HepG2 (cell line): ENCODE measurements around the gene POU6F1. TPM values are rescaled to one million over a fixed set of nuclear protein-coding genes. Genes with fewer than 3 reads are reported as not detected.

Source experiments
- GABPA ChIP-seq, 2 experiments: IDR thresholded peaks; 2 replicates each; pipeline ENCODE4 v1.6.1; 2011 to 2016; ENCODE audit warnings: low read depth in 2 of 2, low read length in 1 of 2, missing biosample characterization in 1 of 2, missing genetic modification characterization in 1 of 2
- KDM6A ChIP-seq: IDR thresholded peaks from 2 replicates; pipeline ENCODE4 v1.6.1; 2016; ENCODE audit warnings: low read depth
- MBNL3 ChIP-seq: fragments of 250-450 bp; sonication (Bioruptor Pico); conservative IDR thresholded peaks from 2 replicates; pipeline ENCODE4 v1.8.0; 2022; ENCODE audit warnings: mild to moderate bottlenecking, inconsistent platforms
- NKX3-1 ChIP-seq: sonication (generic); formaldehyde crosslinking; IDR thresholded peaks from 2 replicates; pipeline ENCODE4 v1.5.0; 2020; ENCODE audit warnings: missing genetic modification reagents
- REPIN1 ChIP-seq: sonication (generic); formaldehyde crosslinking; IDR thresholded peaks from 2 replicates; pipeline ENCODE4 v1.8.0; 2022; ENCODE audit warnings: missing genetic modification reagents, low read depth, mild to moderate bottlenecking, borderline replicate concordance
- SOX5 ChIP-seq: IDR thresholded peaks from 2 replicates; pipeline ENCODE4 v1.6.1; 2016; ENCODE audit warnings: borderline replicate concordance
- ZFAT ChIP-seq: sonication (generic); formaldehyde crosslinking; conservative IDR thresholded peaks from 2 replicates; pipeline ENCODE4 v1.8.1; 2023; ENCODE audit warnings: missing genetic modification reagents, inconsistent platforms
- ZNF292 ChIP-seq: sonication (generic); formaldehyde crosslinking; IDR thresholded peaks from 2 replicates; pipeline ENCODE4 v1.8.1; 2022; ENCODE audit warnings: mild to moderate bottlenecking, low read depth, missing genetic modification reagents, borderline replicate concordance
- ZNF577 ChIP-seq: sonication (generic); formaldehyde crosslinking; IDR thresholded peaks from 2 replicates; pipeline ENCODE4 v1.4.0; 2020; ENCODE audit warnings: mild to moderate bottlenecking, low read depth, missing genetic modification reagents, borderline replicate concordance
- ZNF616 ChIP-seq: sonication (generic); formaldehyde crosslinking; IDR thresholded peaks from 2 replicates; pipeline ENCODE4 v1.5.0; 2020; ENCODE audit warnings: low read depth, mild to moderate bottlenecking, missing genetic modification reagents
- ZNF781 ChIP-seq: sonication (generic); formaldehyde crosslinking; IDR thresholded peaks from 2 replicates; pipeline ENCODE4 v1.5.1; 2020; ENCODE audit warnings: borderline replicate concordance, mild to moderate bottlenecking, missing genetic modification reagents; ENCODE audit errors: not compliant biosample characterization
- polyA plus RNA-seq, 8 experiments: library from polyadenylated mRNA; depleted of rRNA in 3 of 8; stranded (reverse) in 7 of 8; unstranded in 1 of 8; fragments of >200 nt; fragmentation: Illumina TruSeq in 4 of 8; extraction: Trizol in 4 of 8; gene quantifications; 2 replicates each; pipeline versions ENCODE4 v1.2.1 to v1.2.3, GENCODE V29; 2011 to 2016; ENCODE audit warnings: low read depth in 4 of 8, missing spikeins in 1 of 8, mixed read lengths in 1 of 8; ENCODE audit not compliant: insufficient read depth in 1 of 8
- total RNA-seq, 5 experiments: library from RNA; depleted of rRNA; stranded (reverse); fragments of >200 nt; fragmentation: Illumina TruSeq; extraction: Trizol; gene quantifications; 2 replicates each; pipeline ENCODE4 v1.2.3, GENCODE V29; 2016; ENCODE audit warnings: low read depth in 1 of 5
- TF ChIP-seq, protein P1 (sequence below), 2 experiments: IDR thresholded peaks; 2 replicates each; pipeline ENCODE4 v1.6.1; 2011 to 2012; ENCODE audit warnings: low read length in 2 of 2, borderline replicate concordance in 1 of 2, low read depth in 1 of 2, mild to moderate bottlenecking in 1 of 2, moderate library complexity in 1 of 2
- TF ChIP-seq, protein P2 (sequence below): sonication (generic); formaldehyde crosslinking; IDR thresholded peaks from 2 replicates; pipeline ENCODE4 v1.8.1; 2023; ENCODE audit warnings: mild to moderate bottlenecking, moderate library complexity, missing genetic modification reagents
- TF ChIP-seq, protein P3 (sequence below): sonication (generic); formaldehyde crosslinking; IDR thresholded peaks from 2 replicates; pipeline ENCODE4 v1.9.0; 2022; ENCODE audit warnings: missing genetic modification reagents, mild to moderate bottlenecking, borderline replicate concordance
- TF ChIP-seq, protein P4 (sequence below): sonication (generic); formaldehyde crosslinking; IDR thresholded peaks from 2 replicates; pipeline ENCODE4 v1.4.0; 2020; ENCODE audit warnings: missing genetic modification reagents, borderline replicate concordance

The POU6F1 gene
- total and polyA plus RNA-seq, 2 of the 13 experiments (the other 11 are each of a cell fraction or from before 2014, with no cell fraction given), result 0.48 to 0.51 TPM

DNA sequence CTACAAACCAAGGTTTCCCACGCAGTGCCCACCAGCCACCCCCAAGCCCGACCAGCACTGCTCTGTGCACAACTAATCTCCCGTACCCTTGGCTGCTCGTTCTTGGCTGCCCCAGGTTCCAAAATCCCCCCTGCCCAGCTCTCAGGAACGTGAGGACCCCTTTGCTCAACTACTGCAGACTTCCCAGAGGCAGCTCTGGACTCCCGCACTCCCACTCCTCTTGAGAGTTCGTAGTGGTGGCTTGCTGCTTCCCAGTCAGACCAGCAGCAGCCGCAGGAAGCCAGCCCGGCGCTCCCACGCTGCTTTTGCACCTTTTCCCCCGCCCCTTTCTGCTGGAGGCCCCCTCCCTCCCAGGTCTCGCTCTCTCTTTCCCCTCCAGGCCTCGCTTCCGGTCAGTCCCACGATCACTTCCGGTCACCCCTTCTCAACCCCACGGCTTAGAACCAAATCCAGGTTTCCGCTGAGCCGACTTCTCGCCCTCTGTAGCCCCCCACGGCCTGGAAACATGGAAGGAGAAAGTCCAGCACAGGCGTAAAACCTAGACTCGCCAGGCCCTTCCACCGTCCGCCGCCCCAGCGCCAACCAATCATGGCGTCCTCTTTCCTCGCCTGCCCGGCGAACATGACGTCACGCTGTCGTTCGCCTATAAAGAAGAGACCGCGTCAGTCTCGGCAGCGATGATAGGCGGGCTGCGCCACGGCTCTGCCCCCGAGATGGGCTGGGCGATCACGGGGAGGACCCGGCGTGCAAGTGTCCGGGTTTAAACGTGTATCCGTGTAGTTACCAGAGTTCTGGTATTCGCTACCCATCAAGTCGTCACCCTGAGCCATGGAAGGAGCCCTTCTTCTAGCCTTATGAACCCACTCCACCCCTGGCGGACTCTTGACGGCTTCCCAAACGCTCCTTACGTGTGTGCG is 45.1 kb downstream of the POU6F1 start, which contains the start of gene TFCP2 (continued):
- TF ChIP-seq, protein P1, sequence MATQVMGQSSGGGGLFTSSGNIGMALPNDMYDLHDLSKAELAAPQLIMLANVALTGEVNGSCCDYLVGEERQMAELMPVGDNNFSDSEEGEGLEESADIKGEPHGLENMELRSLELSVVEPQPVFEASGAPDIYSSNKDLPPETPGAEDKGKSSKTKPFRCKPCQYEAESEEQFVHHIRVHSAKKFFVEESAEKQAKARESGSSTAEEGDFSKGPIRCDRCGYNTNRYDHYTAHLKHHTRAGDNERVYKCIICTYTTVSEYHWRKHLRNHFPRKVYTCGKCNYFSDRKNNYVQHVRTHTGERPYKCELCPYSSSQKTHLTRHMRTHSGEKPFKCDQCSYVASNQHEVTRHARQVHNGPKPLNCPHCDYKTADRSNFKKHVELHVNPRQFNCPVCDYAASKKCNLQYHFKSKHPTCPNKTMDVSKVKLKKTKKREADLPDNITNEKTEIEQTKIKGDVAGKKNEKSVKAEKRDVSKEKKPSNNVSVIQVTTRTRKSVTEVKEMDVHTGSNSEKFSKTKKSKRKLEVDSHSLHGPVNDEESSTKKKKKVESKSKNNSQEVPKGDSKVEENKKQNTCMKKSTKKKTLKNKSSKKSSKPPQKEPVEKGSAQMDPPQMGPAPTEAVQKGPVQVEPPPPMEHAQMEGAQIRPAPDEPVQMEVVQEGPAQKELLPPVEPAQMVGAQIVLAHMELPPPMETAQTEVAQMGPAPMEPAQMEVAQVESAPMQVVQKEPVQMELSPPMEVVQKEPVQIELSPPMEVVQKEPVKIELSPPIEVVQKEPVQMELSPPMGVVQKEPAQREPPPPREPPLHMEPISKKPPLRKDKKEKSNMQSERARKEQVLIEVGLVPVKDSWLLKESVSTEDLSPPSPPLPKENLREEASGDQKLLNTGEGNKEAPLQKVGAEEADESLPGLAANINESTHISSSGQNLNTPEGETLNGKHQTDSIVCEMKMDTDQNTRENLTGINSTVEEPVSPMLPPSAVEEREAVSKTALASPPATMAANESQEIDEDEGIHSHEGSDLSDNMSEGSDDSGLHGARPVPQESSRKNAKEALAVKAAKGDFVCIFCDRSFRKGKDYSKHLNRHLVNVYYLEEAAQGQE (IDR thresholded peaks at IDR 0.05; ENCODE audit: borderline replicate concordance in 1 of 2, low read depth in 1 of 2, low read length in 2 of 2), result no peak; a peak in 1 of 4 replicates
- no peak for TF ChIP-seq ZNF577
- no peak for TF ChIP-seq ZNF616
- no peak for TF ChIP-seq MBNL3
- TF ChIP-seq KDM6A (CRISPR knock-in tag), result no peak
- TF ChIP-seq REPIN1 (CRISPR knock-in tag), result no peak; the same call in 1 of the 2 replicates
- 0 out of 2 replicates have a peak, but pooled peaks have one; percentile 50 for TF ChIP-seq ZNF292 (CRISPR knock-in tag)
- TF ChIP-seq, protein P2, sequence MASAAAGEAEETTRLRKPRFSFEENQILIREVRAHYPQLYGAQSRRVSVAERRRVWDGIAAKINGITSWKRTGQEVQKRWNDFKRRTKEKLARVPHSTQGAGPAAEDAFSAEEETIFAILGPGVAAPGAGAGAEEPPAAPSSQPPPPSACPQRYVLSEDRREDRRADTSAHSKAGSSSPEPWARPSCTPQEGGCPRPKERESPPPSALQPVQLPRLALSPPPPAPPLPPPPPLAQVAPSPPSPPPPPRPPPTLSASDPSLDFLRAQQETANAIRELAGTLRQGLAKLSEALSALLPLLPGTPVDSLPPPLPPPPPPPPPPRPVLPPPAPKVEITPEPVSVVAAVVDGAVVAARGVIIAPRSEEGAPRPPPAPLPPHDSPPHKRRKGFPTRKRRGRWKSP (CRISPR knock-in tag), result no peak
- no peak for TF ChIP-seq ZNF781 (CRISPR knock-in tag)
- no peak for TF ChIP-seq ZFAT (CRISPR knock-in tag)
- TF ChIP-seq, protein P3, sequence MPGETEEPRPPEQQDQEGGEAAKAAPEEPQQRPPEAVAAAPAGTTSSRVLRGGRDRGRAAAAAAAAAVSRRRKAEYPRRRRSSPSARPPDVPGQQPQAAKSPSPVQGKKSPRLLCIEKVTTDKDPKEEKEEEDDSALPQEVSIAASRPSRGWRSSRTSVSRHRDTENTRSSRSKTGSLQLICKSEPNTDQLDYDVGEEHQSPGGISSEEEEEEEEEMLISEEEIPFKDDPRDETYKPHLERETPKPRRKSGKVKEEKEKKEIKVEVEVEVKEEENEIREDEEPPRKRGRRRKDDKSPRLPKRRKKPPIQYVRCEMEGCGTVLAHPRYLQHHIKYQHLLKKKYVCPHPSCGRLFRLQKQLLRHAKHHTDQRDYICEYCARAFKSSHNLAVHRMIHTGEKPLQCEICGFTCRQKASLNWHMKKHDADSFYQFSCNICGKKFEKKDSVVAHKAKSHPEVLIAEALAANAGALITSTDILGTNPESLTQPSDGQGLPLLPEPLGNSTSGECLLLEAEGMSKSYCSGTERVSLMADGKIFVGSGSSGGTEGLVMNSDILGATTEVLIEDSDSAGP (CRISPR knock-in tag), result peak; percentile 87
- peak; percentile 13; the same call in 1 of the 2 replicates for TF ChIP-seq SOX5 (CRISPR knock-in tag)
- peak; percentile 91 for TF ChIP-seq GABPA (IDR thresholded peaks at IDR 0.05; ENCODE audit: low read depth, low read length)
- peak; percentile 98 for TF ChIP-seq GABPA (CRISPR knock-in tag; IDR thresholded peaks at IDR 0.05; ENCODE audit: low read depth)
- no peak for TF ChIP-seq NKX3-1 (CRISPR knock-in tag)
- TF ChIP-seq, protein P4, sequence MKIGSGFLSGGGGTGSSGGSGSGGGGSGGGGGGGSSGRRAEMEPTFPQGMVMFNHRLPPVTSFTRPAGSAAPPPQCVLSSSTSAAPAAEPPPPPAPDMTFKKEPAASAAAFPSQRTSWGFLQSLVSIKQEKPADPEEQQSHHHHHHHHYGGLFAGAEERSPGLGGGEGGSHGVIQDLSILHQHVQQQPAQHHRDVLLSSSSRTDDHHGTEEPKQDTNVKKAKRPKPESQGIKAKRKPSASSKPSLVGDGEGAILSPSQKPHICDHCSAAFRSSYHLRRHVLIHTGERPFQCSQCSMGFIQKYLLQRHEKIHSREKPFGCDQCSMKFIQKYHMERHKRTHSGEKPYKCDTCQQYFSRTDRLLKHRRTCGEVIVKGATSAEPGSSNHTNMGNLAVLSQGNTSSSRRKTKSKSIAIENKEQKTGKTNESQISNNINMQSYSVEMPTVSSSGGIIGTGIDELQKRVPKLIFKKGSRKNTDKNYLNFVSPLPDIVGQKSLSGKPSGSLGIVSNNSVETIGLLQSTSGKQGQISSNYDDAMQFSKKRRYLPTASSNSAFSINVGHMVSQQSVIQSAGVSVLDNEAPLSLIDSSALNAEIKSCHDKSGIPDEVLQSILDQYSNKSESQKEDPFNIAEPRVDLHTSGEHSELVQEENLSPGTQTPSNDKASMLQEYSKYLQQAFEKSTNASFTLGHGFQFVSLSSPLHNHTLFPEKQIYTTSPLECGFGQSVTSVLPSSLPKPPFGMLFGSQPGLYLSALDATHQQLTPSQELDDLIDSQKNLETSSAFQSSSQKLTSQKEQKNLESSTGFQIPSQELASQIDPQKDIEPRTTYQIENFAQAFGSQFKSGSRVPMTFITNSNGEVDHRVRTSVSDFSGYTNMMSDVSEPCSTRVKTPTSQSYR, result no peak
